Measurements from ENCODE around the gene SPACDR. TPM values are rescaled to one million over a fixed set of nuclear protein-coding genes. Genes with fewer than 3 reads are reported as not detected.

SPACDR gene
- total and polyA plus RNA-seq, 12 donors = 0.36 to 2.9 (median 0.64) TPM; not detected in 6

DNA sequence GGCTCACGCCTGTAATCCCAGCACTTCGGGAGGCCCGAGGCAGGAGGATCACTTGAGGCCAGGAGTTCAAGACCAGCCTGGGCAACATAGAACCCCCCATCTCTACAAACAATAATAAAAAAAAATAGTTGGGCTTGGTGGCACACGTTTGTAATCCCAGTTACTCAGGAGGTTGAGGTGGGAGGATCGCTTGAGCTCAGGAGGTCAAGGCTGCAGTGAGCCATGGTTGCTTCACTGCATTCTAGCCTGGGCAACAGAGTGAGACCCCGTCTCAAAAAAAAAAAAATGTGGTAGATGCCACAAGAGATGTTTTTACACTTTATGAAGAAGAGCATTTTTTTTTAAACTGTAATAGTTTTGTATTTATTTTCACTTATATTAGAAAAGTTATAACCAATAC lies 32.4 kb upstream of the SPACDR start:
- no peak for DNase-seq
- TF ChIP-seq POLR2A (IDR thresholded peaks at IDR 0.05) = no peak
- TF ChIP-seq, protein P1, sequence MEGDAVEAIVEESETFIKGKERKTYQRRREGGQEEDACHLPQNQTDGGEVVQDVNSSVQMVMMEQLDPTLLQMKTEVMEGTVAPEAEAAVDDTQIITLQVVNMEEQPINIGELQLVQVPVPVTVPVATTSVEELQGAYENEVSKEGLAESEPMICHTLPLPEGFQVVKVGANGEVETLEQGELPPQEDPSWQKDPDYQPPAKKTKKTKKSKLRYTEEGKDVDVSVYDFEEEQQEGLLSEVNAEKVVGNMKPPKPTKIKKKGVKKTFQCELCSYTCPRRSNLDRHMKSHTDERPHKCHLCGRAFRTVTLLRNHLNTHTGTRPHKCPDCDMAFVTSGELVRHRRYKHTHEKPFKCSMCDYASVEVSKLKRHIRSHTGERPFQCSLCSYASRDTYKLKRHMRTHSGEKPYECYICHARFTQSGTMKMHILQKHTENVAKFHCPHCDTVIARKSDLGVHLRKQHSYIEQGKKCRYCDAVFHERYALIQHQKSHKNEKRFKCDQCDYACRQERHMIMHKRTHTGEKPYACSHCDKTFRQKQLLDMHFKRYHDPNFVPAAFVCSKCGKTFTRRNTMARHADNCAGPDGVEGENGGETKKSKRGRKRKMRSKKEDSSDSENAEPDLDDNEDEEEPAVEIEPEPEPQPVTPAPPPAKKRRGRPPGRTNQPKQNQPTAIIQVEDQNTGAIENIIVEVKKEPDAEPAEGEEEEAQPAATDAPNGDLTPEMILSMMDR (IDR thresholded peaks at IDR 0.05) = no peak
- Histone ChIP-seq H3K9me3 (replicated peaks in 1 of 3) (no peaks in the 10 kb centered on the region), H3K36me3 (replicated peaks in 1 of 2) (no peaks in the 10 kb centered on the region), H3K4me1 (replicated peaks in 1 of 2) (no peaks in the 10 kb centered on the region), H3K27ac (no peak overlapping the region), H3K27me3 (no peaks in the 10 kb centered on the region), H3K4me3 (no peak overlapping the region)
- whole genome bisulfite sequencing, 4 donors = 70 to 75% (median 73%) methylated on average over 6 of the region's 6 CpGs
- intact Hi-C loops (cut with DNase I) = no loop called here

DNA sequence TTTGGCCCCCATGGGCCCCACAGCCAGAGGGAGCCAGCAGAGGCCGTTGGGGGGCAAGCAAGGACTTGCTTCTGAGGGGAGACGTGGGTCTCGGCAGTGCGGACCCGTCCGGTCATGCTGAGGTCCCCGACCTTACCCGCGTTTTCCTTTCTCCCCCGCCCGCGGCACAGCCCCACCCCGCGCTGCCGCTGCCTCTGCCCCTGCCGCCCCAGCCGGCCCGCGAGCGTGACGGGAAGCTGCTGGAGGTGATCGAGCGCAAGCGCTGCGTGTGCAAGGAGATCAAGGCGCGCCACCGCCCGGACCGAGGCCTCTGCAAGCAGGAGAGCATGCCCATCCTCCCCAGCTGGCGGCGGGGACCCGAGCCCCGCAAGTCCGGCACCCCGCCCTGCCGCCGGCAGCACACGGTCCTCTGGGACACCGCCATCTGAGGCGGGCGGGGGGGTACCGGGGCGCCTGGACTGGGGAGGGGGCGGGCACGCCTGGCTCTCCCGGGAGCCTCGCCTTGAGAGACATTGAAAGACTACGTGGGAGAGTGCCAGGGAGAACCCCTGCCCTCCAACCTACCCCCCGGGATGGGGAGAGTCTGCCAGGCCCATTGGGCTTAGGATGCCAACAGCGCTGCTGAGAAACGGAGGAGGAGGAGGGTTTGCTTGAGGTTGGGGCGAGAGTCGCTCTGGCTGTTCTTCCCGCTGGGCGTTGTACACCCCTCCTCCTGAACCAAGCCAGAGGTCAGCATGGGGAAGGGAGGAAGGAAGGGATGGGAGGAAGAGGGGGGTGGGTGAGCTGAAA lies 29.6 kb upstream of the SPACDR start:
- H3K27ac ChIP-seq = peak overlapping the region in 2 of 5 donors; percentile 8 to 16
- no peaks in the 10 kb centered on the region for H3K9me3 ChIP-seq (replicated peaks in 1 of 3)
- 45 to 52% (median 47%) methylated on average over 18 to 56 of the region's 56 CpGs for WGBS, 4 donors

DNA sequence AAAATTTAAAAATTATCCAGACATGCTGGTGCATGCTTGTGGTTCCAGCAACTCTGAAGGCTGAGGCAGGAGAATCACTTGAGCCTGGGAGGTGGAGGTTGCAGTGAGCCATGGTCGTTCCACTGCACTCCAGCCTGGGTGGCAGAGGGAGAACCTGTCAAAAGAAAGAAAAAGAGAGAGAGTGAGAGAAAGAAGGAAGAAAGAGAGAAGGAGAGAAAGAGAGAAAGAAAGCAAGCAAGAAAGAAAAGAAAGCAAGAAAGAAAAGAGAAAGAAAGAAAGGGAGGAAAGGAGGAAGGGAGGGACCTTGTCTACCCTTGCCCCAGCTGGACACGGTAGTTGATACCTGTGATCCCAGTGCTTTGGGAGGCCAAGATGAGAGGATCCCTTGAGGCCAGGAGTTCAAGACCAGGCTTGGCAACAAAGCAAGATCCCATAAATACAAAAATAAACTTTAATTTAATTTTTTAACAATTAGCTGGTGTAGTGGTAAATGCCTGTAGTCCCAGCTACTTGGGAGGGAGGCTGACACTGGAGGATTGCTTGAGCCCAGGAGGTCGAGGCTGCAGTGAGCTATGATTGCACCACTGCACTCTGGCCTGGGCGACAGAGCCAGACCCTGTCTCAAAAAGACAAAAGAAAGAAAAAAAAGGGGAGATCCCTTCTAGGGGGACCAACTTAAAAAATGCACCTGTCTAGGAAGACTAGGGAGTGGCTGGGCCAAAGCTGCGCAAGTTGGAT lies 28.8 kb upstream of the SPACDR start:
- intact Hi-C loops (cut with DNase I) = no loop called here
- TF ChIP-seq POLR2A (IDR thresholded peaks at IDR 0.05) = no peak
- Histone ChIP-seq H3K9me3 (replicated peaks in 1 of 3) (no peaks in the 10 kb centered on the region), H3K36me3 (replicated peaks in 1 of 2) (no peaks in the 10 kb centered on the region), H3K4me3 (peak overlapping the region in 1 of 4 donors; percentile 50), H3K27me3 (no peaks in the 10 kb centered on the region), H3K27ac (no peak overlapping the region), H3K4me1 (replicated peaks in 1 of 2) (peaks cover 0 to 4% of the 10 kb centered on the region in 2 donors)
- no peak for DNase-seq
- WGBS, 4 donors = 88 to 91% (median 90%) methylated on average over 4 to 5 of the region's 5 CpGs

More for the DNA sequence above, 29.6 kb upstream of the SPACDR start:
- no peaks in the 10 kb centered on the region for H3K36me3 ChIP-seq (replicated peaks in 1 of 2)
- peak overlapping the region in 2 of 4 donors; percentile 8 to 50 for H3K4me3 ChIP-seq
- intact Hi-C loops (cut with DNase I) = no loop called here
- peak in 1 of 7 donors; percentile 39 for DNase-seq
- peaks cover 0 to 4% of the 10 kb centered on the region in 2 donors for H3K4me1 ChIP-seq (replicated peaks in 1 of 2)
- no peaks in the 10 kb centered on the region for H3K27me3 ChIP-seq
- TF ChIP-seq, protein P1 (IDR thresholded peaks at IDR 0.05) = no peak
- no peak for TF ChIP-seq POLR2A (IDR thresholded peaks at IDR 0.05)

DNA sequence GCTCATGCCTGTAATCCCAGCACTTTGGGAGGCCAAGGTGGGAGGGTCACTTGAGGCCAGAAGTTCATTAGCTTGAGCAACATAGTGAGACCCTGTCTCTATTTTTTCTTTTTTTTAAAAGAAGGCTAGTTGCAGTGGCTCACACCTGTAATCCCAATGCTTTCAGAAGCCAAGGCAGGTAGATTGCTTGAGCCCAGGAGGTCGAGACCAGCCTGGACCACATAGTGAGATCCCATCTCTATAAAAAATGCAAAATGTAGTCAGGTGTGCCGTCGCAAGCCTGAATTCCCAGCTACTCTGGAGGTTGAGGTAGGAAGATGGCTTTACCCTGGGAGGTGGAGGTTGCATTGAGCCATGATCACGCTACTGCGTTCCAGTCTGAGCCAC lies 27.1 kb upstream of the SPACDR start:
- H3K9me3 ChIP-seq (replicated peaks in 1 of 3) = no peaks in the 10 kb centered on the region
- no peaks in the 10 kb centered on the region for H3K27me3 ChIP-seq
- H3K4me3 ChIP-seq = no peak overlapping the region
- intact Hi-C loops (cut with DNase I) = no loop called here
- 88 to 97% (median 96%) methylated on average over 5 of the region's 5 CpGs for WGBS, 4 donors
- TF ChIP-seq, protein P1 (IDR thresholded peaks at IDR 0.05) = no peak
- no peak for TF ChIP-seq POLR2A (IDR thresholded peaks at IDR 0.05)
- H3K36me3 ChIP-seq (replicated peaks in 1 of 2) = no peaks in the 10 kb centered on the region
- H3K27ac ChIP-seq = no peak overlapping the region
- H3K4me1 ChIP-seq (replicated peaks in 1 of 2) = peaks cover 0 to 4% of the 10 kb centered on the region in 2 donors
- no peak for DNase-seq

Measured in adrenal gland (tissue), 12 donors.